Mesenchymal stem cell (in vitro differentiated cells and primary cell): ENCODE results near the gene LITAF.

Experiments
- DNase-seq: peaks from one replicate; pipeline ENCODE4 v3.0.0-alpha.2; 2013
- H2AFZ ChIP-seq: one replicate; pipeline ENCODE4 v1.6.1; 2013; ENCODE audit warnings: low read depth, mild to moderate bottlenecking, control low read depth, inconsistent platforms, low read length, moderate library complexity
- H2AK5ac ChIP-seq: 2 replicates; pipeline ENCODE4 v1.6.1; 2013; ENCODE audit warnings: low read length, moderate library complexity, mild to moderate bottlenecking, inconsistent platforms; ENCODE audit not compliant: severe bottlenecking
- H2BK120ac ChIP-seq: one replicate; pipeline ENCODE4 v1.6.1; 2013; ENCODE audit warnings: low read depth, mild to moderate bottlenecking, inconsistent platforms, low read length, moderate library complexity
- H2BK12ac ChIP-seq, 2 experiments: one replicate each; pipeline ENCODE4 v1.6.1; 2013; ENCODE audit warnings: inconsistent platforms in 2 of 2, low read length in 2 of 2, mild to moderate bottlenecking in 2 of 2, moderate library complexity in 2 of 2, control low read depth in 1 of 2
- H2BK15ac ChIP-seq: one replicate; pipeline ENCODE4 v1.6.1; 2013; ENCODE audit warnings: mild to moderate bottlenecking, low read depth, inconsistent platforms; ENCODE audit not compliant: poor library complexity, severe bottlenecking
- H2BK5ac ChIP-seq: 2 replicates; pipeline ENCODE4 v1.6.1; 2013; ENCODE audit warnings: low read depth, mild to moderate bottlenecking, low read length, control low read depth, inconsistent platforms; ENCODE audit not compliant: poor library complexity, severe bottlenecking
- H3K14ac ChIP-seq, 2 experiments: one replicate each; pipeline ENCODE4 v1.6.1; 2013; ENCODE audit warnings: inconsistent platforms in 2 of 2, low read length in 2 of 2, control low read depth in 1 of 2, mild to moderate bottlenecking in 1 of 2, moderate library complexity in 1 of 2
- H3K18ac ChIP-seq, 2 experiments: one replicate each; pipeline ENCODE4 v1.6.1; 2013; ENCODE audit warnings: inconsistent platforms in 2 of 2, low read length in 2 of 2, control low read depth in 1 of 2, low read depth in 1 of 2, mild to moderate bottlenecking in 1 of 2
- H3K23ac ChIP-seq, 2 experiments: one replicate each; pipeline ENCODE4 v1.6.1; 2013; ENCODE audit warnings: inconsistent platforms in 2 of 2, low read length in 2 of 2, mild to moderate bottlenecking in 2 of 2, moderate library complexity in 2 of 2, control low read depth in 1 of 2
- H3K27ac ChIP-seq: 2 replicates; pipeline ENCODE4 v1.5.1; 2013; ENCODE audit warnings: mild to moderate bottlenecking, moderate library complexity, low read length, control low read depth, inconsistent platforms; ENCODE audit not compliant: poor library complexity, severe bottlenecking
- H3K27me3 ChIP-seq, 2 experiments: 2 replicates each; pipeline versions ENCODE4 v1.6.1 to v1.7.0; 2013; ENCODE audit warnings: low read length in 2 of 2, mild to moderate bottlenecking in 2 of 2, moderate library complexity in 2 of 2, control low read depth in 1 of 2, inconsistent platforms in 1 of 2; ENCODE audit not compliant: control insufficient read depth in 1 of 2, insufficient read depth in 1 of 2
- H3K36me3 ChIP-seq, 2 experiments: 2 replicates each; pipeline versions ENCODE4 v1.6.1 to v1.7.0; 2013; ENCODE audit warnings: low read length in 2 of 2, control low read depth in 1 of 2, inconsistent platforms in 1 of 2, low read depth in 1 of 2, mild to moderate bottlenecking in 1 of 2; ENCODE audit not compliant: insufficient read depth in 2 of 2, control insufficient read depth in 1 of 2
- H3K4ac ChIP-seq, 2 experiments: one replicate each; pipeline ENCODE4 v1.6.1; 2013; ENCODE audit warnings: inconsistent platforms in 2 of 2, low read length in 2 of 2, mild to moderate bottlenecking in 2 of 2, moderate library complexity in 2 of 2, control low read depth in 1 of 2, low read depth in 1 of 2
- H3K4me1 ChIP-seq: 2 replicates; pipeline ENCODE4 v1.6.1; 2013; ENCODE audit warnings: low read depth, low read length, control low read depth; ENCODE audit not compliant: control insufficient read depth, insufficient read depth
- H3K4me2 ChIP-seq: 2 replicates; pipeline ENCODE4 v1.6.1; 2013; ENCODE audit warnings: low read length, mild to moderate bottlenecking, inconsistent platforms; ENCODE audit not compliant: poor library complexity, severe bottlenecking
- H3K4me3 ChIP-seq, 2 experiments: 2 replicates each; pipeline versions ENCODE4 v1.5.1 to v1.7.0; 2013; ENCODE audit warnings: low read length in 2 of 2, mild to moderate bottlenecking in 2 of 2, control low read depth in 1 of 2, low read depth in 1 of 2; ENCODE audit not compliant: insufficient read depth in 1 of 2
- H3K79me1 ChIP-seq: replicated peaks from 2 replicates; pipeline ENCODE4 v1.6.1; 2013; ENCODE audit warnings: mild to moderate bottlenecking, control low read depth, low read length, inconsistent platforms; ENCODE audit not compliant: poor library complexity, severe bottlenecking
- H3K9ac ChIP-seq: 2 replicates; pipeline ENCODE4 v1.7.0; 2013; ENCODE audit warnings: mild to moderate bottlenecking, low read length, moderate library complexity
- H3K9me3 ChIP-seq: 2 replicates; pipeline ENCODE4 v1.7.0; 2013; ENCODE audit warnings: mild to moderate bottlenecking, low read length; ENCODE audit not compliant: control insufficient read depth
- H4K8ac ChIP-seq: one replicate; pipeline ENCODE4 v1.6.1; 2013; ENCODE audit warnings: inconsistent platforms, mild to moderate bottlenecking, low read length, moderate library complexity
- H4K91ac ChIP-seq: one replicate; pipeline ENCODE4 v1.6.1; 2013; ENCODE audit warnings: mild to moderate bottlenecking, low read length, inconsistent platforms
- WGBS: methylation state at CpG from one replicate; pipeline ENCODE4 v1.1.7; 2013; ENCODE audit warnings: mixed read lengths; 5-methylcytosine and 5-hydroxymethylcytosine counted together

Gene LITAF

DNA sequence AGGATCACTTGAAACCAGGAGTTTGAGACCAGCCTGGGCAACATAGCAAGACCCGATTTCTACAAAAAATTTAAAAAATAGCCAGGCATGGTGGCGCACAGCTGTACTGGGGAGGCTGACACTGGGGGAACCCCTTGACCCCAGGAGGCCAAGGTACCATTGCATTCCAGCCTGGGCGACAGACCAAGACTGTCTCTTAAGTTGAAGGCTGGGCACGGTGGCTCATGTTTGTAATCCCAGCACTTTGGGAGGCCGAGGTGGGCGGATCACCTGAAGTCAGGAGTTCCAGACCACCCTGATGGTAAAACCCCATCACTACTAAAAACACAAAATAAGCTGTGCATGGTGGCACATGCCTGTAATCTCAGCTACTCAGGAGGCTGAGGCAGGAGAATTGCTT, 74.9 kb downstream of the LITAF start:
- Histone ChIP-seq H3K4me1 (peaks cover 3% of the 10 kb centered on the region), H3K27me3 (peaks cover 9 to 16% of the 10 kb centered on the region in 2 experiments), H3K4me2 (no peak overlapping the region), H2BK120ac (no peak overlapping the region), H3K14ac (no peak overlapping the region), H3K9ac (no peak overlapping the region), H2BK15ac (no peak overlapping the region), H2AK5ac (no peak overlapping the region), H3K23ac (no peak overlapping the region), H4K91ac (no peak overlapping the region), H3K18ac (no peak overlapping the region), H3K36me3 (no peaks in the 10 kb centered on the region), H2AFZ (no peak overlapping the region), H2BK5ac (no peak overlapping the region), H3K9me3 (no peaks in the 10 kb centered on the region), H3K4me3 (no peak overlapping the region), H3K4ac (no peak overlapping the region), H3K79me1 (no peaks in the 10 kb centered on the region), H3K27ac (no peak overlapping the region), H2BK12ac (no peak overlapping the region), H4K8ac (no peak overlapping the region)
- 96% methylated on average over 6 of the region's 6 CpGs for WGBS
- DNase-seq: no peak

DNA sequence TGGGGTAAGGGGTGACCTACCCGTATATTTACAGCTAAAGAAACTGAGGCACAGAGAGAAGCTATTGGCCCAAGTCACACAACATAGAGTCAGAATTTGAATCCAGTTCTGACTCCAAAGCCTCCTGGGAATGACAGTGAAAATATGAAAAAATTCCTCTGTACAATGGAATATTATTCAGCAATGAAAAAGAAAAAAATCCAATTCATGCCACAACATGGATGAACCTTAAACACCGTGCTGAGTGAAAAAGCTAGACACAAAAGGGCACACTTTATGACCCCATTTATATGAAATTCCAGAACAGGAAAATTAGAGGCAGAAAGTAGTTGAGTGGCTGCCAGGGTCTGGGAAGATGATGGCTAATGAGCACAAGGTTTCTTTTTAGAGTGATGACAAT, 75.4 kb downstream of the LITAF start:
- Histone ChIP-seq H3K27ac (no peak overlapping the region), H3K9ac (no peak overlapping the region), H3K4me3 (no peak overlapping the region), H3K18ac (no peak overlapping the region), H4K91ac (no peak overlapping the region), H3K4me2 (no peak overlapping the region), H2BK15ac (no peak overlapping the region), H3K4me1 (peaks cover 3% of the 10 kb centered on the region), H2BK12ac (no peak overlapping the region), H3K79me1 (no peaks in the 10 kb centered on the region), H3K4ac (no peak overlapping the region), H4K8ac (no peak overlapping the region), H2AK5ac (no peak overlapping the region), H2AFZ (no peak overlapping the region), H3K14ac (no peak overlapping the region), H2BK5ac (no peak overlapping the region), H2BK120ac (no peak overlapping the region), H3K36me3 (no peaks in the 10 kb centered on the region), H3K23ac (no peak overlapping the region), H3K27me3 (peaks cover 4 to 13% of the 10 kb centered on the region in 2 experiments), H3K9me3 (no peaks in the 10 kb centered on the region)
- no peak for DNase-seq
- 92% methylated on average over 2 of the region's 2 CpGs for WGBS

DNA sequence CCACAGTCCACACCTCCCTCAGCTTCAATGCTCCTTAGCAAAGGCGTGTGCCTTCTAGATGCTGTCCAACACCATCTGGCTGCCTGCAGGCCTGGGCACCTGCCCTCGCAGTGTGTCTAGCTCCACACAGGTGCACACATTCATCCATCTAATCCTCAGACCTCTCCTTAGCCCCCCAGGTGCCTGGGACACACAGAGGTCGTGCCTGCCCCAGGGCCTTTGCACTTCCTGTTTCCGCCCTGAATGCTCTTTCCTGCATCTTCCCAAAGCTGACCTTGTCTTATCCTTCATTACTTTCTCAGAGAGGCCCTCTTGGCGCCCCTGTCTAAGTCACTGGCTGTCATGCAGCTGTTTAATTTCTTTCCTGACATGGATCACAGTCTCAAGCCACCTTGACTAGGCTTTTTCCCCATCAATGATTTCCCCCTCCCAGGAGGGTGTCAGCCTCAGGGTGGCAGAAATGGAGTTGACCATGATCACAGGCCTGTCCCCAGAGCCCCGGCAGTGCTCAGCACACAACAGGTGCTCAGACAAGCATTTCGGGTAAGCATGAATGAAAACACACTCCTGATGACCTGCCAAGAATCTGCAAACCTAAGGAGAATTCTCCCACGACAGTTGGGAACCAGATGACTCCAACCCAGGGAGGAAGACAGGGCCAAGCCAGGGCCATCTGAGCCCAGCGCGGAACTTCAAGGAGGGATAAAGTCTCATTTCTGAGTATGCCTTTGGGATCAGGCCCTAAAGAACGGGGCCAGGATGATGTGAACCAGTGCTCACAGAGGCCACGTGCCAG, 76.3 kb downstream of the LITAF start:
- Histone ChIP-seq H2BK15ac (no peak overlapping the region), H4K8ac (no peak overlapping the region), H2BK12ac (no peak overlapping the region), H3K14ac (peak overlapping the region in 1 of 2 experiments; percentile 64), H3K4me3 (no peak overlapping the region), H2AK5ac (no peak overlapping the region), H3K27me3 (peaks cover 0 to 11% of the 10 kb centered on the region in 2 experiments), H3K4me1 (peaks cover 3% of the 10 kb centered on the region), H3K9ac (no peak overlapping the region), H3K18ac (no peak overlapping the region), H3K27ac (no peak overlapping the region), H3K9me3 (no peaks in the 10 kb centered on the region), H3K79me1 (no peaks in the 10 kb centered on the region), H3K36me3 (no peaks in the 10 kb centered on the region), H3K23ac (no peak overlapping the region), H4K91ac (no peak overlapping the region), H2BK120ac (no peak overlapping the region), H3K4ac (no peak overlapping the region), H3K4me2 (no peak overlapping the region), H2BK5ac (no peak overlapping the region), H2AFZ (no peak overlapping the region)
- 85% methylated on average over 12 of the region's 12 CpGs for WGBS
- DNase-seq: no peak

DNA sequence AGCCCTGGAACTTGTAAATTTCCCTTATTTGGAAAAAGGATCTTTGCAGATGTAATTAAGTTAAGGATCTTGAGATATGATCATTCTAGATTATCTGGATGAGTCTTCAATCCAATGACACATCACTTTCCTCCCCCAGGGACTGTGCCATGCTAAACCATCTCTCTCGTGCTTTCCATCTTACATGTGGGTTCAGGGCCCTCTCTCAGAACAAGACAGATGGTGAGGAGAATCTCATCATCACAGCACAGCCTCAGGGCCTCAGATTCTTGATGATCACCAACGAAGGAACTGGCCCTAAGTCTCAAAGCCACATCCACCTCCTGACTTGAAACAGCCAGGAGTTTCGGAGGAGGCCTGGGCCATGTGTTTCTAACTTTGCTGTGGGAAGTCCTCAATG, 78.7 kb downstream of the LITAF start:
- Histone ChIP-seq H3K18ac (no peak overlapping the region), H4K8ac (no peak overlapping the region), H2BK5ac (no peak overlapping the region), H3K23ac (no peak overlapping the region), H3K9me3 (no peaks in the 10 kb centered on the region), H2BK12ac (no peak overlapping the region), H3K4me3 (no peak overlapping the region), H3K27me3 (peaks cover 3 to 7% of the 10 kb centered on the region in 2 experiments), H3K4me2 (no peak overlapping the region), H3K36me3 (no peaks in the 10 kb centered on the region), H3K4ac (no peak overlapping the region), H3K27ac (no peak overlapping the region), H2AFZ (no peak overlapping the region), H2BK15ac (no peak overlapping the region), H2AK5ac (no peak overlapping the region), H3K9ac (no peak overlapping the region), H3K79me1 (no peaks in the 10 kb centered on the region), H3K14ac (no peak overlapping the region), H3K4me1 (no peaks in the 10 kb centered on the region), H4K91ac (no peak overlapping the region), H2BK120ac (no peak overlapping the region)
- DNase-seq: no peak
- WGBS: 87% methylated on average over 3 of the region's 3 CpGs
